DND-41 (cell line): ENCODE data around the gene MYH14.
"Not testable (repeated sequence)": the region's sequence is repeated elsewhere in the genome, so short reads cannot be mapped to it uniquely, and the experiment has no call there.

Experiments used
- ATAC-seq: fragments of 200-7000 bp; cut with Tn5 transposase; 3 replicates; pipeline ENCODE4 v1.9.1; 2021; ENCODE audit warnings: low read depth; ENCODE audit not compliant: insufficient read depth
- DNase-seq: peaks from one replicate; pipeline ENCODE4 v3.0.0-alpha.2; 2020
- H2AFZ ChIP-seq: 2 replicates; pipeline ENCODE4 v1.6.0; 2012; ENCODE audit warnings: low read depth, low read length
- H3K27ac ChIP-seq: 2 replicates; pipeline ENCODE4 v1.5.1; 2012; ENCODE audit warnings: low read length, inconsistent platforms
- H3K27me3 ChIP-seq: fragments of 200-600 bp; sonication (generic); 2 replicates; pipeline ENCODE4 v1.6.0; 2012; ENCODE audit warnings: low read length, mild to moderate bottlenecking, inconsistent platforms; ENCODE audit not compliant: insufficient read depth, poor library complexity
- H3K36me3 ChIP-seq: 2 replicates; pipeline ENCODE4 v1.5.1; 2012; ENCODE audit warnings: low read length, inconsistent platforms; ENCODE audit not compliant: insufficient read depth
- H3K4me1 ChIP-seq: 2 replicates; pipeline ENCODE4 v1.5.1; 2012; ENCODE audit warnings: mild to moderate bottlenecking, low read length; ENCODE audit not compliant: insufficient read depth
- H3K4me2 ChIP-seq: 2 replicates; pipeline ENCODE4 v1.6.0; 2012; ENCODE audit warnings: mild to moderate bottlenecking, moderate library complexity, low read length, inconsistent platforms; ENCODE audit not compliant: insufficient read depth
- H3K4me3 ChIP-seq, 2 experiments: fragments of 200-600 bp in 1 of 2; shearing (Covaris generic) in 1 of 2; 2 replicates each; pipeline ENCODE4 v1.5.1; 2012 to 2016; ENCODE audit warnings: inconsistent platforms in 2 of 2, low read length in 2 of 2, mild to moderate bottlenecking in 2 of 2, low read depth in 1 of 2, moderate library complexity in 1 of 2
- H3K79me2 ChIP-seq: 2 replicates; pipeline ENCODE4 v1.6.0; 2012; ENCODE audit warnings: low read length, inconsistent platforms; ENCODE audit not compliant: insufficient read depth
- H3K9ac ChIP-seq: 2 replicates; pipeline ENCODE4 v1.6.0; 2012; ENCODE audit warnings: low read depth, mild to moderate bottlenecking, inconsistent platforms, low read length, moderate library complexity
- H3K9me3 ChIP-seq: 2 replicates; pipeline ENCODE4 v1.5.1; 2012; ENCODE audit warnings: low read length, moderate library complexity, mild to moderate bottlenecking, inconsistent platforms; ENCODE audit not compliant: insufficient read depth, severe bottlenecking
- H4K20me1 ChIP-seq: 2 replicates; pipeline ENCODE4 v1.6.0; 2012; ENCODE audit warnings: low read length; ENCODE audit not compliant: insufficient read depth
- CTCF ChIP-seq: IDR thresholded peaks from 2 replicates; pipeline ENCODE4 v1.5.1; 2012; ENCODE audit warnings: borderline replicate concordance, low read length, moderate library complexity, mild to moderate bottlenecking; ENCODE audit not compliant: poor library complexity, severe bottlenecking; ENCODE audit errors: extremely low read depth
- EZH2 ChIP-seq: IDR thresholded peaks from 3 replicates; pipeline ENCODE4 v1.6.1; 2012; ENCODE audit warnings: borderline replicate concordance, low read depth, mild to moderate bottlenecking, moderate library complexity, low read length, inconsistent platforms; ENCODE audit not compliant: severe bottlenecking

Gene MYH14

GRCh38 chr19:50237493-50237892 is 34.1 kb downstream of the MYH14 start:
- not testable (repeated sequence) for ATAC-seq, H3K4me1 ChIP-seq, H3K79me2 ChIP-seq, H3K27ac ChIP-seq, H4K20me1 ChIP-seq, H2AFZ ChIP-seq, H3K9ac ChIP-seq, H3K4me3 ChIP-seq, H3K27me3 ChIP-seq, H3K4me2 ChIP-seq, H3K9me3 ChIP-seq, DNase-seq, H3K36me3 ChIP-seq
- peak; percentile 36 for TF ChIP-seq CTCF

GRCh38 chr19:50238043-50238442 is 34.6 kb downstream of the MYH14 start:
- H3K27ac ChIP-seq: no peak overlapping the region
- H3K4me2 ChIP-seq: no peak overlapping the region
- no peak overlapping the region for H3K4me3 ChIP-seq
- no peaks in the 10 kb centered on the region for H4K20me1 ChIP-seq
- no peaks in the 10 kb centered on the region for H3K9me3 ChIP-seq
- H2AFZ ChIP-seq: no peak overlapping the region
- no peaks in the 10 kb centered on the region for H3K4me1 ChIP-seq
- ATAC-seq (no peak), DNase-seq (no peak)
- no peak for TF ChIP-seq EZH2
- no peak for TF ChIP-seq CTCF
- H3K27me3 ChIP-seq: no peaks in the 10 kb centered on the region
- H3K36me3 ChIP-seq: no peaks in the 10 kb centered on the region
- H3K9ac ChIP-seq: no peak overlapping the region
- no peaks in the 10 kb centered on the region for H3K79me2 ChIP-seq

GRCh38 chr19:50239921-50240590 is 36.6 kb downstream of the MYH14 start:
- Histone ChIP-seq H3K4me1 (no peaks in the 10 kb centered on the region), H3K27ac (no peak overlapping the region), H3K79me2 (no peaks in the 10 kb centered on the region), H3K27me3 (no peaks in the 10 kb centered on the region), H3K4me2 (no peak overlapping the region), H3K9me3 (no peaks in the 10 kb centered on the region), H2AFZ (no peak overlapping the region), H3K9ac (no peak overlapping the region), H3K4me3 (no peak overlapping the region), H3K36me3 (no peaks in the 10 kb centered on the region), H4K20me1 (no peaks in the 10 kb centered on the region)
- DNase-seq (no peak), ATAC-seq (no peak)
- TF ChIP-seq CTCF (no peak), EZH2 (no peak)

- H3K9ac ChIP-seq: no peak overlapping the region
- ATAC-seq: no peak
- H3K79me2 ChIP-seq: no peaks in the 10 kb centered on the region
- no peak for DNase-seq
- H2AFZ ChIP-seq: no peak overlapping the region
- no peaks in the 10 kb centered on the region for H3K36me3 ChIP-seq
- no peak overlapping the region for H3K4me2 ChIP-seq
- no peak for TF ChIP-seq CTCF
- TF ChIP-seq EZH2: no peak
- H3K9me3 ChIP-seq: no peaks in the 10 kb centered on the region
- no peaks in the 10 kb centered on the region for H3K27me3 ChIP-seq
- no peak overlapping the region for H3K27ac ChIP-seq
- H4K20me1 ChIP-seq: no peaks in the 10 kb centered on the region
- H3K4me1 ChIP-seq: no peaks in the 10 kb centered on the region
- H3K4me3 ChIP-seq: no peak overlapping the region
These were observed 39.2 kb downstream of the MYH14 start for GRCh38 chr19:50242581-50242980.
